ENCODE measurements around the gene HDAC4.

The HDAC4 gene

GRCh38 chr2:239405071-239405470 is 4.3 kb upstream of the HDAC4 start:
- no peak for TF ChIP-seq CTCF (conservative IDR thresholded peaks at IDR 0.05; ENCODE audit: control insufficient read depth, insufficient read depth, low read depth, low read length)
- no peak for DNase-seq (ENCODE audit: low read depth)
- H3K4me3 ChIP-seq (ENCODE audit: control insufficient read depth, low read depth, low read length) = no peak overlapping the region

- no peak for TF ChIP-seq CTCF (conservative IDR thresholded peaks at IDR 0.05; ENCODE audit: control insufficient read depth, insufficient read depth, low read depth, low read length)
- DNase-seq (ENCODE audit: low read depth) = no peak
- H3K4me3 ChIP-seq (ENCODE audit: control insufficient read depth, low read depth, low read length) = no peak overlapping the region
These were observed 1.8 kb upstream of the HDAC4 start for GRCh38 chr2:239402666-239403065.

- no peak for DNase-seq (ENCODE audit: low read depth)
- peak overlapping the region; percentile 80 for H3K4me3 ChIP-seq (ENCODE audit: control insufficient read depth, low read depth, low read length)
- TF ChIP-seq CTCF (conservative IDR thresholded peaks at IDR 0.05; ENCODE audit: control insufficient read depth, insufficient read depth, low read depth, low read length) = no peak
These were observed 1.0 kb upstream of the HDAC4 start for GRCh38 chr2:239401881-239402233.

- no peak for TF ChIP-seq CTCF (conservative IDR thresholded peaks at IDR 0.05; ENCODE audit: control insufficient read depth, insufficient read depth, low read depth, low read length)
These were observed 454 bp upstream of the HDAC4 start for GRCh38 chr2:239401067-239401880.

GRCh38 chr2:239399921-239400595 is 762 bp downstream of the HDAC4 start:
- no peak for TF ChIP-seq CTCF (conservative IDR thresholded peaks at IDR 0.05; ENCODE audit: control insufficient read depth, insufficient read depth, low read depth, low read length)
- peak overlapping the region; percentile 57 for H3K4me3 ChIP-seq (ENCODE audit: control insufficient read depth, low read depth, low read length)
- DNase-seq (ENCODE audit: low read depth) = no peak

More at GRCh38 chr2:239401067-239401880, 454 bp upstream of the HDAC4 start:
- DNase-seq (ENCODE audit: low read depth) = peak; percentile 96
- H3K4me3 ChIP-seq (ENCODE audit: control insufficient read depth, low read depth, low read length) = peak overlapping the region; percentile 80

- TF ChIP-seq CTCF (conservative IDR thresholded peaks at IDR 0.05; ENCODE audit: control insufficient read depth, insufficient read depth, low read depth, low read length) = no peak
- H3K4me3 ChIP-seq (ENCODE audit: control insufficient read depth, low read depth, low read length) = peak overlapping the region; percentile 57
- peak; percentile 27 for DNase-seq (ENCODE audit: low read depth)
These were observed 1.3 kb downstream of the HDAC4 start for GRCh38 chr2:239399433-239399920.

All from fibroblast of mammary gland (primary cell).